ENCODE measurements around the gene YTHDF2. TPM values are rescaled to one million over a fixed set of nuclear protein-coding genes. Genes with fewer than 3 reads are reported as not detected.

Gene YTHDF2
- total RNA-seq, 2 experiments from 2014 or later, result 76.3 to 89.2 TPM

GRCh38 chr1:28811369-28811765 is 74.6 kb downstream of the YTHDF2 start:
- no peak overlapping the region for H3K27ac Mint-ChIP-seq
- POLR2A ChIA-PET, result no interaction called here
- H3K4me3 Mint-ChIP-seq, result no peak overlapping the region
- H3K4me1 Mint-ChIP-seq, result peaks cover 6% of the 10 kb centered on the region
- no peaks in the 10 kb centered on the region for H3K9me3 Mint-ChIP-seq
- H3K27me3 Mint-ChIP-seq, result peaks cover 58% of the 10 kb centered on the region
- no peaks in the 10 kb centered on the region for H3K36me3 Mint-ChIP-seq (ENCODE audit: low read depth)
- no peak for DNase-seq
- CTCF ChIA-PET, result no interaction called here

GRCh38 chr1:28811766-28812668 is 75.3 kb downstream of the YTHDF2 start, which contains the start of gene OPRD1:
Gene OPRD1, plus strand, starts transcription at chr1:28812170. Its CDS starts 214 bp downstream, at chr1:28812384.
- H3K27ac Mint-ChIP-seq, result no peak within 1 kb of the TSS
- ChIA-PET POLR2A (no interaction called here), CTCF (no interaction called here)
- no peaks in the 10 kb centered on the region for H3K36me3 Mint-ChIP-seq (ENCODE audit: low read depth)
- peaks cover 58% of the 10 kb centered on the region for H3K27me3 Mint-ChIP-seq
- no peak within 1 kb of the TSS for H3K4me3 Mint-ChIP-seq
- peaks cover 6% of the 10 kb centered on the region for H3K4me1 Mint-ChIP-seq
- no peaks in the 10 kb centered on the region for H3K9me3 Mint-ChIP-seq
- no peak for DNase-seq

GRCh38 chr1:28812669-28813468 is 76.1 kb downstream of the YTHDF2 start:
- no peak for DNase-seq
- no peaks in the 10 kb centered on the region for H3K9me3 Mint-ChIP-seq
- H3K4me3 Mint-ChIP-seq, result no peak overlapping the region
- CTCF ChIA-PET, result interaction anchor here (0.6 kb wide), 1 partner anchor 11 kb away, joined by 3 read pairs; no protein-coding TSS in a partner anchor
- H3K27ac Mint-ChIP-seq, result no peak overlapping the region
- POLR2A ChIA-PET, result no interaction called here
- no peaks in the 10 kb centered on the region for H3K36me3 Mint-ChIP-seq (ENCODE audit: low read depth)
- H3K27me3 Mint-ChIP-seq, result peaks cover 56% of the 10 kb centered on the region
- peaks cover 6% of the 10 kb centered on the region for H3K4me1 Mint-ChIP-seq

GRCh38 chr1:28813931-28814465 is 77.3 kb downstream of the YTHDF2 start:
- ChIA-PET POLR2A (no interaction called here), CTCF (interaction anchor here (0.9 kb wide), 1 partner anchor 40 kb away, joined by 3 read pairs; no protein-coding TSS in a partner anchor)
- Mint-ChIP-seq H3K27ac (no peak overlapping the region), H3K9me3 (no peaks in the 10 kb centered on the region), H3K36me3 (ENCODE audit: low read depth) (no peaks in the 10 kb centered on the region), H3K4me1 (peaks cover 6% of the 10 kb centered on the region), H3K27me3 (peaks cover 53% of the 10 kb centered on the region), H3K4me3 (no peak overlapping the region)
- no peak for DNase-seq

GRCh38 chr1:28815533-28816185 is 78.9 kb downstream of the YTHDF2 start:
- CTCF ChIA-PET, result interaction anchor here (0.6 to 1.3 kb wide), 6 partner anchors 10 to 31 kb away, joined by 3 to 5 read pairs (median 3); no protein-coding TSS in a partner anchor
- DNase-seq, result peak; percentile 12
- Mint-ChIP-seq H3K36me3 (ENCODE audit: low read depth) (no peaks in the 10 kb centered on the region), H3K9me3 (no peaks in the 10 kb centered on the region), H3K27ac (no peak overlapping the region), H3K4me3 (no peak overlapping the region), H3K4me1 (peaks cover 6% of the 10 kb centered on the region), H3K27me3 (peaks cover 42% of the 10 kb centered on the region)
- POLR2A ChIA-PET, result interaction anchor here (0.6 kb wide), 1 partner anchor 15 kb away, joined by 3 read pairs; no protein-coding TSS in a partner anchor

GRCh38 chr1:28817133-28817532 is 80.4 kb downstream of the YTHDF2 start:
- CTCF ChIA-PET, result no interaction called here
- POLR2A ChIA-PET, result no interaction called here
- no peaks in the 10 kb centered on the region for H3K9me3 Mint-ChIP-seq
- no peak overlapping the region for H3K27ac Mint-ChIP-seq
- peaks cover 31% of the 10 kb centered on the region for H3K27me3 Mint-ChIP-seq
- no peak overlapping the region for H3K4me3 Mint-ChIP-seq
- no peak for DNase-seq
- H3K4me1 Mint-ChIP-seq, result peaks cover 4% of the 10 kb centered on the region
- no peaks in the 10 kb centered on the region for H3K36me3 Mint-ChIP-seq (ENCODE audit: low read depth)

- no peak for DNase-seq
- Mint-ChIP-seq H3K4me1 (peaks cover 4% of the 10 kb centered on the region), H3K27me3 (peaks cover 15% of the 10 kb centered on the region), H3K9me3 (no peaks in the 10 kb centered on the region), H3K27ac (no peak overlapping the region), H3K36me3 (ENCODE audit: low read depth) (no peaks in the 10 kb centered on the region), H3K4me3 (no peak overlapping the region)
- ChIA-PET POLR2A (no interaction called here), CTCF (interaction anchor here (1.5 kb wide), 1 partner anchor 63 kb away, joined by 3 read pairs; no protein-coding TSS in a partner anchor)
Measured at GRCh38 chr1:28819020-28819419, 82.3 kb downstream of the YTHDF2 start.

Other genes starting within 250 kb of the YTHDF2 start
- 10 to 100 TPM; 76.2 to 76.5 TPM for gene RCC1, start 230.9 kb upstream of the YTHDF2 start, total RNA-seq
- gene TRNAU1AP, start 183.9 kb upstream of the YTHDF2 start, total RNA-seq, result 10 to 100 TPM; 69.3 to 70.6 TPM
- not detected for gene RAB42, start 144.7 kb upstream of the YTHDF2 start, total RNA-seq
- 10 to 100 TPM; 31.0 to 40.4 TPM for gene TAF12, start 93.9 kb upstream of the YTHDF2 start, total RNA-seq
- not detected for gene RNU11, start 88.3 kb upstream of the YTHDF2 start, total RNA-seq
- 10 to 100 TPM; 26.8 to 27.2 TPM for gene GMEB1, start 68.2 kb upstream of the YTHDF2 start, total RNA-seq
- not detected for gene OPRD1, start 75.2 kb downstream of the YTHDF2 start, total RNA-seq
- gene EPB41, start 177.6 kb downstream of the YTHDF2 start, total RNA-seq, result 100 to 1,000 TPM; 163 to 198 TPM

Data from activated CD4-positive, alpha-beta T cell treated with anti-CD3 and anti-CD28 coated beads, Interleukin-2, amount 10 ng/mL, durations not matched to agents 7 days and 5 days (primary cell).